NOMO-1 treated with dmso at 0.1 percent for 144 hours (cell line): ENCODE results near the gene GLRX2.

Experiments used
- DNase-seq: peaks from one replicate; lab custom pipeline; 2025; ENCODE audit not compliant: unreplicated experiment; lab: John Stamatoyannopoulos, UW

The GLRX2 gene

GRCh38 chr1:193113258-193113991, 8.2 kb upstream of the GLRX2 start:
- no peak for DNase-seq

- DNase-seq: no peak
These were observed 6.5 kb upstream of the GLRX2 start for GRCh38 chr1:193111641-193112090.

- no peak for DNase-seq
These were observed 5.7 kb upstream of the GLRX2 start for GRCh38 chr1:193110864-193111263.

- DNase-seq: no peak
These were observed 5.0 kb upstream of the GLRX2 start for GRCh38 chr1:193110246-193110645.

GRCh38 chr1:193109619-193110018, 4.4 kb upstream of the GLRX2 start:
- no peak for DNase-seq

GRCh38 chr1:193108471-193108870, 3.3 kb upstream of the GLRX2 start:
- DNase-seq: no peak

GRCh38 chr1:193105821-193106177, 585 bp upstream of the GLRX2 start:
- no peak for DNase-seq

GRCh38 chr1:193104502-193104906, 710 bp downstream of the GLRX2 start:
- DNase-seq: no peak

GRCh38 chr1:193103759-193104501, 1.3 kb downstream of the GLRX2 start:
- no peak for DNase-seq

GRCh38 chr1:193102662-193103061, 2.6 kb downstream of the GLRX2 start:
- no peak for DNase-seq

- DNase-seq: no peak
These were observed 11.1 kb downstream of the GLRX2 start for GRCh38 chr1:193094112-193094511.

GRCh38 chr1:193090865-193091264, 14.3 kb downstream of the GLRX2 start:
- DNase-seq: no peak

- no peak for DNase-seq
These were observed 17.3 kb downstream of the GLRX2 start for GRCh38 chr1:193087893-193088292.

GRCh38 chr1:193086342-193086741, 18.9 kb downstream of the GLRX2 start:
- no peak for DNase-seq

- DNase-seq: no peak
These were observed 20.0 kb downstream of the GLRX2 start for GRCh38 chr1:193085263-193085662.

- no peak for DNase-seq
These were observed 21.7 kb downstream of the GLRX2 start for GRCh38 chr1:193083365-193084088.

- DNase-seq: no peak
These were observed 26.0 kb downstream of the GLRX2 start for GRCh38 chr1:193079187-193079586.

GRCh38 chr1:193077991-193078390, 27.2 kb downstream of the GLRX2 start:
- DNase-seq: no peak

GRCh38 chr1:193070942-193071341, 34.3 kb downstream of the GLRX2 start:
- no peak for DNase-seq

- DNase-seq: no peak
These were observed 34.8 kb downstream of the GLRX2 start for GRCh38 chr1:193070386-193070753.

- DNase-seq: no peak
These were observed 35.3 kb downstream of the GLRX2 start for GRCh38 chr1:193069748-193070385.
